Ovary (tissue), 9 donors: ENCODE data around the gene ACADS. TPM values are rescaled to one million over a fixed set of nuclear protein-coding genes. Genes with fewer than 3 reads are reported as not detected.

Experiments used
- DNase-seq, 5 donors: peaks; one replicate each; pipeline ENCODE4 v3.0.0-alpha.2; 2019 to 2020
- H3K27ac ChIP-seq, 2 donors: fragments of 200-600 bp; one replicate each; pipeline versions ENCODE4 v1.5.1 to v1.8.0; 2019 to 2022
- H3K27me3 ChIP-seq: fragments of 200-600 bp; one replicate; pipeline ENCODE4 v1.8.0; 2022
- H3K36me3 ChIP-seq: fragments of 200-600 bp; sonication (generic); one replicate; pipeline ENCODE4 v1.5.1; 2019
- H3K4me1 ChIP-seq: one replicate; pipeline ENCODE4 v1.8.1; 2013; ENCODE audit warnings: mild to moderate bottlenecking, moderate library complexity; ENCODE audit not compliant: insufficient read depth
- H3K4me3 ChIP-seq: fragments of 200-600 bp; sonication (generic); one replicate; pipeline ENCODE4 v1.5.1; 2017
- H3K9me3 ChIP-seq, 2 donors: fragments of 200-600 bp in 1 of 2; sonication (generic) in 1 of 2; one replicate each; pipeline versions ENCODE4 v1.5.1 to v1.8.1; 2013 to 2019; ENCODE audit warnings: mild to moderate bottlenecking in 1 of 2, moderate library complexity in 1 of 2
- EP300 ChIP-seq: sonication (generic); formaldehyde crosslinking; IDR thresholded peaks from one replicate; pipeline ENCODE4 v1.6.1; 2017; ENCODE audit warnings: antibody characterized with exemption
- POLR2A ChIP-seq: fragments of 450-650 bp; IDR thresholded peaks from one replicate; pipeline ENCODE4 v1.6.1; 2017; ENCODE audit warnings: antibody characterized with exemption, mild to moderate bottlenecking, moderate library complexity
- WGBS, 3 donors: extraction: QIAGEN DNeasy Blood & Tissue Kit in 1 of 3; methylation state at CpG; one replicate each; pipeline versions ENCODE4 v1.1.5 to v1.1.7; 2013 to 2017; 5-methylcytosine and 5-hydroxymethylcytosine counted together
- intact Hi-C, 4 donors: fragments of 100-400 bp; cut with DNase I; formaldehyde crosslinking; loops; one replicate each; pipeline versions ENCODE4 v1.11.0 to v1.15.1; 2022 to 2023
- polyA plus RNA-seq, 2 donors: library from polyadenylated mRNA; stranded (reverse); fragments of 200-250 nt in 1 of 2; fragments of 350-450 nt in 1 of 2; fragmentation: Illumina TruSeq in 1 of 2; extraction: RNeasy Lipid Tissue Mini Kit (QIAGEN cat#74804) in 1 of 2; gene quantifications; one replicate each; pipeline ENCODE4 v1.2.3, GENCODE V29; 2013 to 2014
- total RNA-seq, 7 donors: library from RNA; depleted of rRNA in 2 of 7; stranded (reverse); fragments of >200 nt in 2 of 7; fragmentation: NEBNext Ultra II Directional in 3 of 7; extraction: Animal tissue kit (Norgen Biotek cat#: 25700) in 3 of 7; gene quantifications; one replicate each; pipeline versions ENCODE4 v1.1.0 to v1.2.4, GENCODE V29; 2016 to 2023
- TF ChIP-seq, protein P1 (sequence below), 3 donors: fragments of 450-650 bp in 2 of 3; fragments of 200-600 bp in 1 of 3; IDR thresholded peaks; one replicate each; pipeline versions ENCODE4 v1.5.1 to v1.8.0; 2016 to 2022; ENCODE audit warnings: antibody characterized with exemption in 3 of 3, mild to moderate bottlenecking in 1 of 3
- donor health status: DM: no; HTN: no; CAD: no; lungs with moderate emphysema.
- donor health status: DM: no; HTN: no; CAD: no.
- donor health status: Bipolar disorder and iron deficiency.
- donor health status: DM: yes; HTN: yes; CAD: no.
- donor health status: DM: no; HTN: no; CAD: no.
- donor health status: DM: yes; HTN: yes; CAD: no.

Gene ACADS
- total and polyA plus RNA-seq, 9 donors: 1.0 to 17.5 (median 13.9) TPM

DNA sequence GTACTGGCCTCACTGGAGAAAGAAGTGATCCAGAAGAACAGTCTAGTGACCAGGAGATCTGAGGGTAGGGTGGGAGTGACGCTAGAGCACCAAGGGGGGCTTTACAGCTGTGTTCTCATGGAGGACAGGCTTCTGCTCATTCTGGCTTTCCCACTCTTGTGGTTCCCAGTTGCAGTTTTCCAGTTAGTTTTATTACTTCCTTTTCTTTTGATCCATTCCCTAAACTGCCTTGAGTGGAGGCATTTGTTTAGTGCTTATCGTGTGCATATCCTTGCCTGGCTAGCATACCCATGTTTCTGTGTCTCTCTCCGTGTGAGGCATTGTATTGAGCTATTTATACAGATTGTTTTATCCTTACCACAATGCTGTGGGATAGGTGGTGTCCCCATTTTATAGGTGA lies 34.6 kb upstream of the ACADS start:
- TF ChIP-seq EP300 (no peak), POLR2A (no peak)
- TF ChIP-seq, protein P1, sequence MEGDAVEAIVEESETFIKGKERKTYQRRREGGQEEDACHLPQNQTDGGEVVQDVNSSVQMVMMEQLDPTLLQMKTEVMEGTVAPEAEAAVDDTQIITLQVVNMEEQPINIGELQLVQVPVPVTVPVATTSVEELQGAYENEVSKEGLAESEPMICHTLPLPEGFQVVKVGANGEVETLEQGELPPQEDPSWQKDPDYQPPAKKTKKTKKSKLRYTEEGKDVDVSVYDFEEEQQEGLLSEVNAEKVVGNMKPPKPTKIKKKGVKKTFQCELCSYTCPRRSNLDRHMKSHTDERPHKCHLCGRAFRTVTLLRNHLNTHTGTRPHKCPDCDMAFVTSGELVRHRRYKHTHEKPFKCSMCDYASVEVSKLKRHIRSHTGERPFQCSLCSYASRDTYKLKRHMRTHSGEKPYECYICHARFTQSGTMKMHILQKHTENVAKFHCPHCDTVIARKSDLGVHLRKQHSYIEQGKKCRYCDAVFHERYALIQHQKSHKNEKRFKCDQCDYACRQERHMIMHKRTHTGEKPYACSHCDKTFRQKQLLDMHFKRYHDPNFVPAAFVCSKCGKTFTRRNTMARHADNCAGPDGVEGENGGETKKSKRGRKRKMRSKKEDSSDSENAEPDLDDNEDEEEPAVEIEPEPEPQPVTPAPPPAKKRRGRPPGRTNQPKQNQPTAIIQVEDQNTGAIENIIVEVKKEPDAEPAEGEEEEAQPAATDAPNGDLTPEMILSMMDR (IDR thresholded peaks at IDR 0.05): no peak
- WGBS, 3 donors: 51 to 67% (median 57%) methylated on average over 3 of the region's 3 CpGs
- H3K36me3 ChIP-seq: no peaks in the 10 kb centered on the region
- H3K27me3 ChIP-seq: no peaks in the 10 kb centered on the region
- H3K27ac ChIP-seq: no peak overlapping the region
- H3K9me3 ChIP-seq: no peaks in the 10 kb centered on the region
- H3K4me3 ChIP-seq: no peak overlapping the region
- intact Hi-C loops: no loop called here
- H3K4me1 ChIP-seq: peaks cover 9% of the 10 kb centered on the region
- no peak for DNase-seq

- Histone ChIP-seq H3K36me3 (no peaks in the 10 kb centered on the region), H3K27me3 (no peaks in the 10 kb centered on the region), H3K4me3 (no peak overlapping the region), H3K9me3 (no peaks in the 10 kb centered on the region), H3K27ac (no peak overlapping the region), H3K4me1 (peaks cover 9% of the 10 kb centered on the region)
- intact Hi-C loops: no loop called here
- DNase-seq: no peak
- 76 to 78% (median 76%) methylated on average over 11 of the region's 11 CpGs for WGBS, 3 donors
- TF ChIP-seq, protein P1 (IDR thresholded peaks at IDR 0.05): no peak
- TF ChIP-seq POLR2A (no peak), EP300 (no peak)
These were observed 33.0 kb upstream of the ACADS start for GRCh38 chr12:120692524-120693033.

DNA sequence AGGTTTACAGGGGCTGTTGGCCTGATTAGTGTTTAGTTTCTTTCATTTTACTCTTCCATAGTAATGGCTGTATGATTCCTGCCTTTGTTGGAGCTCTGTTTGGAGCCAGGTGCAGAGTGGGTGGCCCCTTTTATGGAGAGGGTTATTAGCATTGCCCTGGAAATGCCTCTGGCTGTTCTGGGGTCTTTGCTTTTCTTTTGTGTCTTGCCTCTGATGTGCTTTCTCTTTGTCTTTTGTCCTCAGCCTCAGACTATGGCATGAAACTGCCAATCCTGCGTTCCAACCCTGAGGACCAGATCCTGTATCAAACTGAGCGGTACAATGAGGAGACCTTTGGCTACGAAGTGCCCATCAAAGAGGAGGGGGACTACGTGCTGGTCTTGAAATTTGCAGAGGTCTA lies 31.8 kb upstream of the ACADS start:
- no peaks in the 10 kb centered on the region for H3K9me3 ChIP-seq
- no peaks in the 10 kb centered on the region for H3K27me3 ChIP-seq
- H3K4me3 ChIP-seq: no peak overlapping the region
- intact Hi-C loops: no loop called here
- no peaks in the 10 kb centered on the region for H3K36me3 ChIP-seq
- H3K27ac ChIP-seq: no peak overlapping the region
- WGBS, 3 donors: 90 to 95% (median 90%) methylated on average over 4 of the region's 4 CpGs
- TF ChIP-seq EP300 (no peak), POLR2A (no peak)
- TF ChIP-seq, protein P1 (IDR thresholded peaks at IDR 0.05): no peak
- DNase-seq: no peak
- peaks cover 7% of the 10 kb centered on the region for H3K4me1 ChIP-seq

DNA sequence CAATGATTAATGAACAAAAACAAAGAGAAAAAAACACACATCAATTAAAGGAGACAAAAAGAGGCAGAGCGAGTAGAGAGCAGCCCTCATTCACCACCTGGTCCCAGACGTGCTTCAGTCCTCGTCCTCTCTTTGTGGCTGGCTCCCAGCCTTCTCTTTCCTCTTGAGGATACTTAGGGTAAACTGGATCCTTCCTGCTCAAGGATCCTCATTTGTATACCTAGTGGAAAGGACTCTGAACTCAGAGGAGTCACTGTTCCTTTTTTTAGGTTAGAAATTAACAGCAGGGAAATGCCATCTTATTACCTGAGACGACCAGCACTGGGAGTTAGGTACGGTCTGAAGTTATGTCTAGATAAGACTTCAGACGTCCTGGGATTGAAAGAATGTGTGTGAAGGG lies 29.0 kb upstream of the ACADS start:
- DNase-seq: no peak
- no peak overlapping the region for H3K4me3 ChIP-seq
- no peaks in the 10 kb centered on the region for H3K27me3 ChIP-seq
- WGBS, 3 donors: 70 to 85% (median 79%) methylated on average over 6 of the region's 6 CpGs
- intact Hi-C loops: no loop called here
- no peak overlapping the region for H3K27ac ChIP-seq
- no peak for TF ChIP-seq EP300
- TF ChIP-seq, protein P1 (IDR thresholded peaks at IDR 0.05): no peak
- H3K9me3 ChIP-seq: no peaks in the 10 kb centered on the region
- no peaks in the 10 kb centered on the region for H3K36me3 ChIP-seq
- no peaks in the 10 kb centered on the region for H3K4me1 ChIP-seq
